PC-9 (cell line): ENCODE results near the gene IGFLR1.

ENCODE experiments used
- CTCF ChIP-seq: fragments of 200-600 bp; sonication (generic); conservative IDR thresholded peaks from 2 replicates; pipeline ENCODE4 v1.6.1; 2017; ENCODE audit warnings: mixed run types, antibody characterized with exemption, mild to moderate bottlenecking, moderate library complexity
- EZH2 ChIP-seq: fragments of 200-600 bp; sonication (generic); IDR thresholded peaks from 2 replicates; pipeline ENCODE4 v1.8.0; 2017; ENCODE audit warnings: antibody characterized with exemption, low read depth

GRCh38 chr19:35775298-35776101 lies 33.2 kb upstream of the IGFLR1 start, which contains the start of gene ARHGAP33:
- TF ChIP-seq CTCF = no peak
- no peak for TF ChIP-seq EZH2
